GM21619 (cell line): Measurements from ENCODE around the gene CABP1.

Source experiments
- ATAC-seq: cut with Tn5 transposase; IDR thresholded peaks from one replicate; pipeline ENCODE4 v1.9.1; 2021; ENCODE audit not compliant: unreplicated experiment

The CABP1 gene

GRCh38 chr12:120630104-120630892 lies 10.1 kb upstream of the CABP1 start:
- ATAC-seq: no peak

- ATAC-seq: no peak
Measured at GRCh38 chr12:120631097-120631496, 9.3 kb upstream of the CABP1 start.

GRCh38 chr12:120640861-120641833 lies 721 bp downstream of the CABP1 start:
- ATAC-seq: peak; percentile 46

- no peak for ATAC-seq
Measured at GRCh38 chr12:120642121-120642520, 1.7 kb downstream of the CABP1 start.

GRCh38 chr12:120642826-120643225 lies 2.4 kb downstream of the CABP1 start:
- ATAC-seq: no peak

GRCh38 chr12:120643574-120643973 lies 3.1 kb downstream of the CABP1 start:
- no peak for ATAC-seq

GRCh38 chr12:120646044-120646443 lies 5.6 kb downstream of the CABP1 start:
- no peak for ATAC-seq

- ATAC-seq: no peak
Measured at GRCh38 chr12:120647375-120647755, 6.9 kb downstream of the CABP1 start.

GRCh38 chr12:120649442-120650232 lies 9.2 kb downstream of the CABP1 start:
- ATAC-seq: no peak

- no peak for ATAC-seq
Measured at GRCh38 chr12:120650233-120650690, 9.8 kb downstream of the CABP1 start.

- no peak for ATAC-seq
Measured at GRCh38 chr12:120651821-120652220, 11.4 kb downstream of the CABP1 start.

GRCh38 chr12:120652656-120653435 lies 12.4 kb downstream of the CABP1 start:
- ATAC-seq: no peak

GRCh38 chr12:120653611-120654010 lies 13.2 kb downstream of the CABP1 start:
- no peak for ATAC-seq

- no peak for ATAC-seq
Measured at GRCh38 chr12:120654656-120655055, 14.2 kb downstream of the CABP1 start.

GRCh38 chr12:120656008-120656407 lies 15.6 kb downstream of the CABP1 start:
- ATAC-seq: no peak

- no peak for ATAC-seq
Measured at GRCh38 chr12:120658286-120659150, 18.1 kb downstream of the CABP1 start.

GRCh38 chr12:120659151-120659525 lies 18.7 kb downstream of the CABP1 start:
- ATAC-seq: no peak

- no peak for ATAC-seq
Measured at GRCh38 chr12:120661432-120661831, 21.0 kb downstream of the CABP1 start.

GRCh38 chr12:120662879-120663278 lies 22.5 kb downstream of the CABP1 start:
- ATAC-seq: peak; percentile 76
